Aorta (tissue), 5 donors: Measurements from ENCODE around the gene HNRNPH2. TPM values are rescaled to one million over a fixed set of nuclear protein-coding genes. Genes with fewer than 3 reads are reported as not detected.

Experiments
- ATAC-seq: fragments of 200-7000 bp; cut with Tn5 transposase; one replicate; pipeline ENCODE4 v1.9.1; 2022; ENCODE audit warnings: moderate library complexity; ENCODE audit not compliant: low FRiP score
- DNase-seq, 2 donors: peaks; one replicate each; pipeline ENCODE4 v3.0.0-alpha.2; 2020
- H3K27ac ChIP-seq, 2 donors: one replicate each; pipeline ENCODE4 v1.5.1; 2013; ENCODE audit warnings: low read length in 2 of 2, mild to moderate bottlenecking in 2 of 2, moderate library complexity in 2 of 2, control low read depth in 1 of 2, inconsistent platforms in 1 of 2, low read depth in 1 of 2
- H3K27me3 ChIP-seq, 2 donors: one replicate each; pipeline ENCODE4 v1.6.1; 2013; ENCODE audit warnings: control low read depth in 1 of 2, low read length in 1 of 2, mild to moderate bottlenecking in 1 of 2, moderate library complexity in 1 of 2; ENCODE audit not compliant: insufficient read depth in 2 of 2, control insufficient read depth in 1 of 2
- H3K36me3 ChIP-seq, 2 donors: one replicate each; pipeline ENCODE4 v1.6.1; 2013; ENCODE audit warnings: control low read depth in 1 of 2, low read length in 1 of 2, mild to moderate bottlenecking in 1 of 2; ENCODE audit not compliant: insufficient read depth in 2 of 2, control insufficient read depth in 1 of 2
- H3K4me1 ChIP-seq, 2 donors: one replicate each; pipeline ENCODE4 v1.6.1; 2013; ENCODE audit warnings: low read length in 2 of 2, control low read depth in 1 of 2, mild to moderate bottlenecking in 1 of 2, moderate library complexity in 1 of 2; ENCODE audit not compliant: insufficient read depth in 2 of 2, control insufficient read depth in 1 of 2
- H3K4me3 ChIP-seq, 2 donors: one replicate each; pipeline ENCODE4 v1.5.1; 2013; ENCODE audit warnings: low read length in 2 of 2, control low read depth in 1 of 2, mild to moderate bottlenecking in 1 of 2
- H3K9me3 ChIP-seq: one replicate; pipeline ENCODE4 v1.6.1; 2013; ENCODE audit warnings: mild to moderate bottlenecking, low read length; ENCODE audit not compliant: control insufficient read depth
- WGBS, 2 donors: extraction: QIAGEN DNeasy Blood & Tissue Kit; methylation state at CpG; one replicate each; pipeline ENCODE4 v1.1.7; 2013; 5-methylcytosine and 5-hydroxymethylcytosine counted together
- intact Hi-C, 2 donors: fragments of 100-400 bp; cut with DNase I; formaldehyde crosslinking; loops; one replicate each; pipeline versions ENCODE4 v1.14.2 to v1.15.0; 2022
- polyA plus RNA-seq, 2 donors: library from polyadenylated mRNA; stranded (reverse); fragments of 200-250 nt; gene quantifications; one replicate each; pipeline ENCODE4 v1.2.3, GENCODE V29; 2013
- total RNA-seq, 2 donors: library from RNA; stranded (reverse); fragmentation: NEBNext Ultra II Directional; extraction: Animal tissue kit (Norgen Biotek cat#: 25700); gene quantifications; one replicate each; pipeline ENCODE4 v1.2.1, GENCODE V29; 2021
- donor health status: healthy with polysubstance abuse.
- donor health status: Bipolar disorder and iron deficiency.
- donor health status: DM: no; HTN: no; CAD: no.
- donor health status: DM: no; HTN: no; CAD: no.
- donor health status: DM: yes; HTN: yes; CAD: no.

The HNRNPH2 gene
- total and polyA plus RNA-seq, 4 donors: 49.3 to 53.1 (median 52.0) TPM

GRCh38 chrX:101462892-101463291, 54.9 kb downstream of the HNRNPH2 start:
- ATAC-seq: no peak
- Histone ChIP-seq H3K4me1 (no peaks in the 10 kb centered on the region), H3K27ac (no peak overlapping the region), H3K4me3 (no peak overlapping the region), H3K27me3 (no peaks in the 10 kb centered on the region), H3K36me3 (no peaks in the 10 kb centered on the region), H3K9me3 (no peaks in the 10 kb centered on the region)
- no peak for DNase-seq
- 54 to 83% methylated on average over 3 of the region's 3 CpGs for WGBS, 2 donors
- intact Hi-C loops: no loop called here

Other genes starting within 250 kb of the HNRNPH2 start
- gene DRP2, start 188.4 kb upstream of the HNRNPH2 start, total RNA-seq: 1 to 10 TPM; 1.5 to 1.9 TPM
- gene DRP2, start 188.4 kb upstream of the HNRNPH2 start, polyA plus RNA-seq: under 1 TPM; 0.18 to 0.25 TPM
- gene TAF7L, start 116.9 kb upstream of the HNRNPH2 start, total RNA-seq: not detected
- under 1 TPM in 1 of 2 donors, not detected in 1; 0.31 TPM for gene TAF7L, start 116.9 kb upstream of the HNRNPH2 start, polyA plus RNA-seq
- gene TIMM8A, start 59.5 kb upstream of the HNRNPH2 start, total RNA-seq: 1 to 10 TPM; 7.8 to 9.1 TPM
- 1 to 10 TPM; 3.1 to 7.6 TPM for gene TIMM8A, start 59.5 kb upstream of the HNRNPH2 start, polyA plus RNA-seq
- 10 to 100 TPM in 1 of 2 donors, 1 to 10 TPM in 1; 7.8 to 21.0 TPM for gene BTK, start 22.0 kb upstream of the HNRNPH2 start, total RNA-seq
- 1 to 10 TPM; 3.7 to 4.4 TPM for gene BTK, start 22.0 kb upstream of the HNRNPH2 start, polyA plus RNA-seq
- 100 to 1,000 TPM; 124 to 145 TPM for gene RPL36A, start 17.2 kb upstream of the HNRNPH2 start, total RNA-seq
- 1,000 to 10,000 TPM; 1,899 to 2,826 TPM for gene RPL36A, start 17.2 kb upstream of the HNRNPH2 start, polyA plus RNA-seq
- gene GLA, start 297 bp upstream of the HNRNPH2 start, total RNA-seq: 10 to 100 TPM; 23.7 to 26.0 TPM
- 10 to 100 TPM; 25.3 to 41.4 TPM for gene GLA, start 297 bp upstream of the HNRNPH2 start, polyA plus RNA-seq
- gene ARMCX4, start 77.2 kb downstream of the HNRNPH2 start, total RNA-seq: 10 to 100 TPM; 18.9 to 28.6 TPM
- 10 to 100 TPM in 1 of 2 donors, 1 to 10 TPM in 1; 2.6 to 16.5 TPM for gene ARMCX4, start 77.2 kb downstream of the HNRNPH2 start, polyA plus RNA-seq
- gene ARMCX1, start 142.3 kb downstream of the HNRNPH2 start, total RNA-seq: 10 to 100 TPM; 31.5 to 32.9 TPM
- gene ARMCX1, start 142.3 kb downstream of the HNRNPH2 start, polyA plus RNA-seq: 10 to 100 TPM; 27.2 to 33.5 TPM
- gene ARMCX6, start 209.8 kb downstream of the HNRNPH2 start, total RNA-seq: 10 to 100 TPM; 24.2 to 38.3 TPM
- 10 to 100 TPM; 14.8 to 42.7 TPM for gene ARMCX6, start 209.8 kb downstream of the HNRNPH2 start, polyA plus RNA-seq
- 10 to 100 TPM; 59.8 to 66.1 TPM for gene ARMCX3, start 214.9 kb downstream of the HNRNPH2 start, total RNA-seq
- gene ARMCX3, start 214.9 kb downstream of the HNRNPH2 start, polyA plus RNA-seq: 10 to 100 TPM; 45.0 to 51.5 TPM